ENCODE measurements around the gene SLC17A2. TPM values are rescaled to one million over a fixed set of nuclear protein-coding genes. Genes with fewer than 3 reads are reported as not detected.

Gene SLC17A2
- total and polyA plus RNA-seq, 4 experiments from 2014 or later: not detected

- ChIA-PET POLR2A (ENCODE audit: partially characterized antibody) (interaction anchor here (1.8 to 6.7 kb wide), 2 partner anchors 13 to 23 kb away, joined by 3 to 28 read pairs; no protein-coding TSS in a partner anchor), CTCF (ENCODE audit: partially characterized antibody) (interaction anchor here (1.4 to 3.7 kb wide), 3 partner anchors 8 to 57 kb away, joined by 4 to 25 read pairs (median 5); no protein-coding TSS in a partner anchor)
- Histone ChIP-seq H3K27me3 (ENCODE audit: insufficient read depth, low read length) (no peaks in the 10 kb centered on the region), H3K9me3 (ENCODE audit: control insufficient read depth in 1 of 2, low read length in 2 of 2) (no peaks in the 10 kb centered on the region), H3K36me3 (ENCODE audit: insufficient read depth, low read length) (peaks cover 60% of the 10 kb centered on the region), H3K4me1 (ENCODE audit: insufficient read depth, low read length) (peaks cover 72% of the 10 kb centered on the region), H3K4me3 (ENCODE audit: low read length in 2 of 2) (no peak overlapping the region), H3K27ac (ENCODE audit: low read depth, low read length) (no peak overlapping the region)
- Mint-ChIP-seq H3K27me3 (no peaks in the 10 kb centered on the region), H3K27ac (peak overlapping the region in 5 of 7 donors; percentile 5 to 67 (median 34)), H3K4me1 (peaks cover 60 to 80% (median 70%) of the 10 kb centered on the region in 4 donors), H3K9me3 (no peaks in the 10 kb centered on the region), H3K4me3 (peak overlapping the region in 7 of 8 donors; percentile 11 to 73 (median 27)), H3K36me3 (peaks cover 76 to 79% of the 10 kb centered on the region in 2 donors)
- DNase-seq: no peak
- intact Hi-C loops (cut with micrococcal nuclease): no loop called here
Observed at GRCh38 chr6:25968769-25969168, 38.3 kb upstream of the SLC17A2 start.

GRCh38 chr6:25966711-25967110, 36.2 kb upstream of the SLC17A2 start:
- peak overlapping the region in 1 of 2 donors; percentile 12 for H3K4me3 ChIP-seq (ENCODE audit: low read length in 2 of 2)
- Mint-ChIP-seq H3K27ac (peak overlapping the region; percentile 11 to 82 (median 62)), H3K36me3 (peaks cover 59 to 63% of the 10 kb centered on the region in 2 donors), H3K27me3 (no peaks in the 10 kb centered on the region), H3K4me3 (peak overlapping the region; percentile 62 to 87 (median 78)), H3K9me3 (no peaks in the 10 kb centered on the region), H3K4me1 (peaks cover 61 to 91% (median 77%) of the 10 kb centered on the region in 4 donors)
- DNase-seq: no peak
- CTCF ChIA-PET (ENCODE audit: partially characterized antibody): interaction anchor here (0.7 to 2.8 kb wide), 5 partner anchors 26 to 53 kb away, joined by 3 to 22 read pairs (median 3); a partner anchor contains a TSS
- no peaks in the 10 kb centered on the region for H3K9me3 ChIP-seq (ENCODE audit: control insufficient read depth in 1 of 2, low read length in 2 of 2)
- H3K27ac ChIP-seq (ENCODE audit: low read depth, low read length): no peak overlapping the region
- H3K27me3 ChIP-seq (ENCODE audit: insufficient read depth, low read length): no peaks in the 10 kb centered on the region
- peaks cover 72% of the 10 kb centered on the region for H3K4me1 ChIP-seq (ENCODE audit: insufficient read depth, low read length)
- intact Hi-C loops (cut with micrococcal nuclease): no loop called here
- peaks cover 40% of the 10 kb centered on the region for H3K36me3 ChIP-seq (ENCODE audit: insufficient read depth, low read length)
- POLR2A ChIA-PET (ENCODE audit: partially characterized antibody): interaction anchor here (0.9 to 6.7 kb wide), 3 partner anchors 13 to 54 kb away, joined by 4 to 28 read pairs (median 4); a partner anchor contains a TSS

DNA sequence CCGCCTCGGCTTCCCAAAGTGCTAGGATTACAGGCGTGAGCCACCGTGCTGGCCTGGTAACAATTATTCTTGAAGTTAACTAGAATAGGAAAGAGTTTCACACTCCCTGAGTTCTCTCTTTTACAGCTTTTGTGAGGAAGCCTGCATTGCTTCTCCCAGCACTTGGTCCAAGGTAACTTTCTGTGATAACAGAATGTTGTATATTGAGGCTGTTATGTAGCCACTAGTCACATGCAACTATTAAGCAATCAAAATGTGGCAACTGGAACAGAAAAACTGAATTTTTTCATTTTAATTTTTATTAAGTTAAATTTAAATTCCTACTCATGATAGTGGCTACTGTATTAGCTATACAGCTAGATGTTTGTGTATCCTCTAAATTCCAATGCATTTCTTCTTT, 34.6 kb upstream of the SLC17A2 start:
- H3K27ac Mint-ChIP-seq: peak overlapping the region in 1 of 7 donors; percentile 73
- peaks cover 43 to 49% of the 10 kb centered on the region in 2 donors for H3K36me3 Mint-ChIP-seq
- DNase-seq: no peak
- Histone ChIP-seq H3K36me3 (ENCODE audit: insufficient read depth, low read length) (peaks cover 24% of the 10 kb centered on the region), H3K9me3 (ENCODE audit: control insufficient read depth in 1 of 2, low read length in 2 of 2) (no peaks in the 10 kb centered on the region), H3K27ac (ENCODE audit: low read depth, low read length) (no peak overlapping the region), H3K27me3 (ENCODE audit: insufficient read depth, low read length) (no peaks in the 10 kb centered on the region), H3K4me3 (ENCODE audit: low read length in 2 of 2) (no peak overlapping the region), H3K4me1 (ENCODE audit: insufficient read depth, low read length) (peaks cover 84% of the 10 kb centered on the region)
- ChIA-PET CTCF (ENCODE audit: partially characterized antibody) (interaction anchor here (1.3 to 2.8 kb wide), 3 partner anchors 12 to 38 kb away, joined by 3 to 22 read pairs (median 16); no protein-coding TSS in a partner anchor), POLR2A (ENCODE audit: partially characterized antibody) (interaction anchor here (1.0 to 6.7 kb wide), 3 partner anchors 13 to 56 kb away, joined by 3 to 28 read pairs (median 4); a partner anchor contains a TSS)
- peak overlapping the region in 7 of 8 donors; percentile 1 to 85 (median 71) for H3K4me3 Mint-ChIP-seq
- H3K9me3 Mint-ChIP-seq: no peaks in the 10 kb centered on the region
- peaks cover 65 to 92% (median 79%) of the 10 kb centered on the region in 4 donors for H3K4me1 Mint-ChIP-seq
- no peaks in the 10 kb centered on the region for H3K27me3 Mint-ChIP-seq
- intact Hi-C loops (cut with micrococcal nuclease): no loop called here

- H3K27me3 ChIP-seq (ENCODE audit: insufficient read depth, low read length): no peaks in the 10 kb centered on the region
- H3K27me3 Mint-ChIP-seq: no peaks in the 10 kb centered on the region
- H3K9me3 ChIP-seq (ENCODE audit: control insufficient read depth in 1 of 2, low read length in 2 of 2): no peaks in the 10 kb centered on the region
- H3K36me3 Mint-ChIP-seq: peaks cover 35 to 36% of the 10 kb centered on the region in 2 donors
- CTCF ChIA-PET (ENCODE audit: partially characterized antibody): interaction anchor here (0.7 to 7.2 kb wide), 2 partner anchors 29 to 245 kb away, joined by 3 to 43 read pairs; no protein-coding TSS in a partner anchor
- POLR2A ChIA-PET (ENCODE audit: partially characterized antibody): interaction anchor here (0.6 to 2.9 kb wide), 11 partner anchors 9 to 160 kb away, joined by 3 to 41 read pairs (median 7); a partner anchor contains a TSS
- intact Hi-C loops (cut with micrococcal nuclease): loop anchor here (5.0 kb wide), 1 partner anchor 1169 kb away; a partner anchor contains a TSS
- peaks cover 14% of the 10 kb centered on the region for H3K36me3 ChIP-seq (ENCODE audit: insufficient read depth, low read length)
- peak overlapping the region; percentile 90 to 99 (median 92) for H3K27ac Mint-ChIP-seq
- no peak for DNase-seq
- peaks cover 89% of the 10 kb centered on the region for H3K4me1 ChIP-seq (ENCODE audit: insufficient read depth, low read length)
- H3K9me3 Mint-ChIP-seq: no peaks in the 10 kb centered on the region
- peak overlapping the region; percentile 98 to 100 (median 98) for H3K4me3 Mint-ChIP-seq
- H3K4me3 ChIP-seq (ENCODE audit: low read length in 2 of 2): peak overlapping the region; percentile 27 to 90
- peak overlapping the region; percentile 56 for H3K27ac ChIP-seq (ENCODE audit: low read depth, low read length)
- H3K4me1 Mint-ChIP-seq: peaks cover 70 to 96% (median 83%) of the 10 kb centered on the region in 4 donors
Observed at GRCh38 chr6:25963426-25964123, 33.1 kb upstream of the SLC17A2 start.

- H3K9me3 Mint-ChIP-seq: no peaks in the 10 kb centered on the region
- H3K9me3 ChIP-seq (ENCODE audit: control insufficient read depth in 1 of 2, low read length in 2 of 2): no peaks in the 10 kb centered on the region
Observed at GRCh38 chr6:25962149-25963127, 31.9 kb upstream of the SLC17A2 start, which contains the start of gene TRIM38. Gene TRIM38, plus strand, starts transcription at chr6:25962802. Its CDS starts 3,721 bp downstream, at chr6:25966523.

DNA sequence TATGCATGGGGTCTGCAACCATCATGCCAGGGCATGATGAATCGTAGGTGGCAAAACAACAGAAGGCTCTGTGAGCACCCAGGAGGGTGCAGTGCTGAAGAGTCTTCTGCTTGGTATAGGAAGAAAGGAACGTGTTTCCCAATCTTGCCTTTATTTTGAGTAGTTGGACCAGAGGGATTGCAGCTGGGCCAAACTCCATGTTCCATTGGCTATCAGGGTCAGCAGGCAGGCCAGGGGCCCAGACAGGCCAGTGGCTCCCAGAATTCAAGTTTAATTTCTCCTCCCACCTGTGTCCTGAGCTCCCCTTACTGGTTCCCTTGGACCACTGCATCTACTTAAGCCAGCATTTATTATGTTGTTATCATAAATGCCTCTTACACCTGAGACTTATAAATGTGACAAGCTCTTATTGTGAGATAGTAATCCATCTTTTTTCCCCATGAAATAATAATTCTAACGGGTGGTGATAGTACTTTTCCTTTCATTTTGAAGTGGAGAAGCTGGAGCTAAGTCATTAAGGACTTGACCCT, 31.2 kb upstream of the SLC17A2 start:
- peaks cover 17 to 19% of the 10 kb centered on the region in 2 donors for H3K36me3 Mint-ChIP-seq
- intact Hi-C loops (cut with micrococcal nuclease): loop anchor here (1.0 to 5.0 kb wide), 3 partner anchors 31 to 1171 kb away; a partner anchor contains a TSS
- ChIA-PET CTCF (ENCODE audit: partially characterized antibody) (interaction anchor here (1.0 to 7.2 kb wide), 6 partner anchors 9 to 173 kb away, joined by 3 to 43 read pairs (median 4); a partner anchor contains a TSS), POLR2A (ENCODE audit: partially characterized antibody) (interaction anchor here (0.8 to 2.9 kb wide), 18 partner anchors 15 to 290 kb away, joined by 3 to 41 read pairs (median 5); a partner anchor contains a TSS)
- H3K9me3 ChIP-seq (ENCODE audit: control insufficient read depth in 1 of 2, low read length in 2 of 2): no peaks in the 10 kb centered on the region
- H3K27ac Mint-ChIP-seq: peak overlapping the region; percentile 92 to 100 (median 99)
- peak overlapping the region; percentile 98 to 100 (median 98) for H3K4me3 Mint-ChIP-seq
- H3K9me3 Mint-ChIP-seq: no peaks in the 10 kb centered on the region
- peaks cover 58 to 91% (median 75%) of the 10 kb centered on the region in 4 donors for H3K4me1 Mint-ChIP-seq
- no peaks in the 10 kb centered on the region for H3K27me3 ChIP-seq (ENCODE audit: insufficient read depth, low read length)
- peak overlapping the region; percentile 66 to 90 for H3K4me3 ChIP-seq (ENCODE audit: low read length in 2 of 2)
- H3K27ac ChIP-seq (ENCODE audit: low read depth, low read length): peak overlapping the region; percentile 92
- peaks cover 76% of the 10 kb centered on the region for H3K4me1 ChIP-seq (ENCODE audit: insufficient read depth, low read length)
- peaks cover 8% of the 10 kb centered on the region for H3K36me3 ChIP-seq (ENCODE audit: insufficient read depth, low read length)
- no peaks in the 10 kb centered on the region for H3K27me3 Mint-ChIP-seq
- DNase-seq: no peak

More at GRCh38 chr6:25962149-25963127, 31.9 kb upstream of the SLC17A2 start, which contains the start of gene TRIM38:
- H3K4me1 Mint-ChIP-seq: peaks cover 64 to 93% (median 79%) of the 10 kb centered on the region in 4 donors
- H3K4me3 Mint-ChIP-seq: peak within 1 kb of the TSS; percentile 98 to 100 (median 98)
- DNase-seq: peak; percentile 82 to 95 (median 87)
- no peaks in the 10 kb centered on the region for H3K27me3 Mint-ChIP-seq
- no peaks in the 10 kb centered on the region for H3K27me3 ChIP-seq (ENCODE audit: insufficient read depth, low read length)
- peaks cover 24 to 25% of the 10 kb centered on the region in 2 donors for H3K36me3 Mint-ChIP-seq
- CTCF ChIA-PET (ENCODE audit: partially characterized antibody): interaction anchor here (0.7 to 7.2 kb wide), 7 partner anchors 10 to 244 kb away, joined by 3 to 43 read pairs (median 3); a partner anchor contains a TSS
- peak within 1 kb of the TSS; percentile 92 for H3K27ac ChIP-seq (ENCODE audit: low read depth, low read length)
- H3K36me3 ChIP-seq (ENCODE audit: insufficient read depth, low read length): peaks cover 14% of the 10 kb centered on the region
- POLR2A ChIA-PET (ENCODE audit: partially characterized antibody): interaction anchor here (0.8 to 2.9 kb wide), 21 partner anchors 10 to 289 kb away, joined by 3 to 41 read pairs (median 5); a partner anchor contains a TSS
- peak within 1 kb of the TSS; percentile 92 to 100 (median 99) for H3K27ac Mint-ChIP-seq
- intact Hi-C loops (cut with micrococcal nuclease): loop anchor here (1.0 to 5.0 kb wide), 3 partner anchors 30 to 1170 kb away; a partner anchor contains a TSS
- H3K4me3 ChIP-seq (ENCODE audit: low read length in 2 of 2): peak within 1 kb of the TSS; percentile 66 to 90
- peaks cover 84% of the 10 kb centered on the region for H3K4me1 ChIP-seq (ENCODE audit: insufficient read depth, low read length)

Measured in CD4-positive, alpha-beta memory T cell (primary cell).